HepG2 (cell line): ENCODE data around the gene SPON1.

Experiments used
- MAFG ChIP-seq: sonication (generic); formaldehyde crosslinking; IDR thresholded peaks from 2 replicates; pipeline ENCODE4 v1.5.1; 2020; ENCODE audit warnings: mild to moderate bottlenecking, missing genetic modification reagents
- REXO4 ChIP-seq: sonication (generic); formaldehyde crosslinking; IDR thresholded peaks from 2 replicates; pipeline ENCODE4 v1.8.0; 2022; ENCODE audit warnings: missing genetic modification reagents, mild to moderate bottlenecking, borderline replicate concordance
- TF ChIP-seq, protein P1 (sequence below): sonication (generic); formaldehyde crosslinking; IDR thresholded peaks from 2 replicates; pipeline ENCODE4 v1.5.0; 2020; ENCODE audit warnings: mild to moderate bottlenecking, missing genetic modification reagents, borderline replicate concordance

- TF ChIP-seq, protein P1, sequence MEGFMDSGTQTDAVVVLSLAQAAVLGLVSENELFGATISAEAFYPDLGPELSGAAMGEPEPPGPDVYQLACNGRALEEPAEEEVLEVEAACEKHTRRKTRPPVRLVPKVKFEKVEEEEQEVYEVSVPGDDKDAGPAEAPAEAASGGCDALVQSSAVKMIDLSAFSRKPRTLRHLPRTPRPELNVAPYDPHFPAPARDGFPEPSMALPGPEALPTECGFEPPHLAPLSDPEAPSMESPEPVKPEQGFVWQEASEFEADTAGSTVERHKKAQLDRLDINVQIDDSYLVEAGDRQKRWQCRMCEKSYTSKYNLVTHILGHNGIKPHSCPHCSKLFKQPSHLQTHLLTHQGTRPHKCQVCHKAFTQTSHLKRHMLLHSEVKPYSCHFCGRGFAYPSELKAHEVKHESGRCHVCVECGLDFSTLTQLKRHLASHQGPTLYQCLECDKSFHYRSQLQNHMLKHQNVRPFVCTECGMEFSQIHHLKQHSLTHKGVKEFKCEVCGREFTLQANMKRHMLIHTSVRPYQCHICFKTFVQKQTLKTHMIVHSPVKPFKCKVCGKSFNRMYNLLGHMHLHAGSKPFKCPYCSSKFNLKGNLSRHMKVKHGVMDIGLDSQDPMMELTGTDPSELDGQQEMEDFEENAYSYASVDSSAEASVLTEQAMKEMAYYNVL (CRISPR knock-in tag): no peak
- no peak for TF ChIP-seq MAFG (CRISPR knock-in tag)
- no peak for TF ChIP-seq REXO4
These were observed 291.3 kb downstream of the SPON1 start for GRCh38 chr11:14253840-14254239.
